Activated CD4-positive, CD25-positive, alpha-beta regulatory T cell (primary cell): ENCODE results near the gene OLA1.
A peak's percentile ranks its signal among the peaks of the same experiment; 100 is the strongest.

ENCODE experiments used
- DNase-seq, 4 experiments: peaks; one replicate each; lab custom pipeline; 2025; lab: John Stamatoyannopoulos, UW

OLA1 gene

GRCh38 chr2:174121175-174121574 lies 127.2 kb downstream of the OLA1 start:
- DNase-seq = no peak

GRCh38 chr2:174120346-174120745 lies 128.0 kb downstream of the OLA1 start:
- peak in 1 of 4 experiments; percentile 1 for DNase-seq

GRCh38 chr2:174117951-174118930 lies 130.1 kb downstream of the OLA1 start:
- no peak for DNase-seq

- DNase-seq = no peak
These were observed 136.3 kb downstream of the OLA1 start for GRCh38 chr2:174112073-174112472.

- no peak for DNase-seq
These were observed 139.8 kb downstream of the OLA1 start for GRCh38 chr2:174108579-174108978.

- DNase-seq = no peak
These were observed 141.6 kb downstream of the OLA1 start for GRCh38 chr2:174106736-174107135.

- no peak for DNase-seq
These were observed 153.8 kb downstream of the OLA1 start for GRCh38 chr2:174094542-174094941.

GRCh38 chr2:174090476-174090875 lies 157.9 kb downstream of the OLA1 start:
- DNase-seq = no peak

GRCh38 chr2:174088706-174089460 lies 159.4 kb downstream of the OLA1 start:
- DNase-seq = no peak

- no peak for DNase-seq
These were observed 161.6 kb downstream of the OLA1 start for GRCh38 chr2:174086708-174087107.

GRCh38 chr2:174085781-174086180 lies 162.6 kb downstream of the OLA1 start:
- no peak for DNase-seq

- no peak for DNase-seq
These were observed 164.4 kb downstream of the OLA1 start for GRCh38 chr2:174083843-174084458.

- no peak for DNase-seq
These were observed 167.6 kb downstream of the OLA1 start for GRCh38 chr2:174080672-174081121.

GRCh38 chr2:174078275-174078674 lies 170.1 kb downstream of the OLA1 start:
- no peak for DNase-seq

GRCh38 chr2:174076975-174077374 lies 171.4 kb downstream of the OLA1 start:
- no peak for DNase-seq

- DNase-seq = no peak
These were observed 172.3 kb downstream of the OLA1 start for GRCh38 chr2:174076040-174076439.

GRCh38 chr2:174074831-174075230 lies 173.5 kb downstream of the OLA1 start:
- DNase-seq = no peak

- no peak for DNase-seq
These were observed 175.5 kb downstream of the OLA1 start for GRCh38 chr2:174072857-174073256.

GRCh38 chr2:174072069-174072468 lies 176.3 kb downstream of the OLA1 start:
- no peak for DNase-seq

- no peak for DNase-seq
These were observed 177.0 kb downstream of the OLA1 start for GRCh38 chr2:174071321-174071720.

- DNase-seq = no peak
These were observed 178.1 kb downstream of the OLA1 start for GRCh38 chr2:174070281-174070680.

- DNase-seq = no peak
These were observed 180.5 kb downstream of the OLA1 start for GRCh38 chr2:174067815-174068214.
